HG02970 (cell line): Measurements from ENCODE around the gene IZUMO4.
"Not testable (repeated sequence)": the region's sequence is repeated elsewhere in the genome, so short reads cannot be mapped to it uniquely, and the experiment has no call there.

Source experiments
- ATAC-seq: cut with Tn5 transposase; IDR thresholded peaks from one replicate; pipeline ENCODE4 v1.9.1; 2021; ENCODE audit warnings: mild to moderate bottlenecking, moderate library complexity, moderate number of reproducible peaks; ENCODE audit not compliant: unreplicated experiment, low FRiP score

IZUMO4 gene

DNA sequence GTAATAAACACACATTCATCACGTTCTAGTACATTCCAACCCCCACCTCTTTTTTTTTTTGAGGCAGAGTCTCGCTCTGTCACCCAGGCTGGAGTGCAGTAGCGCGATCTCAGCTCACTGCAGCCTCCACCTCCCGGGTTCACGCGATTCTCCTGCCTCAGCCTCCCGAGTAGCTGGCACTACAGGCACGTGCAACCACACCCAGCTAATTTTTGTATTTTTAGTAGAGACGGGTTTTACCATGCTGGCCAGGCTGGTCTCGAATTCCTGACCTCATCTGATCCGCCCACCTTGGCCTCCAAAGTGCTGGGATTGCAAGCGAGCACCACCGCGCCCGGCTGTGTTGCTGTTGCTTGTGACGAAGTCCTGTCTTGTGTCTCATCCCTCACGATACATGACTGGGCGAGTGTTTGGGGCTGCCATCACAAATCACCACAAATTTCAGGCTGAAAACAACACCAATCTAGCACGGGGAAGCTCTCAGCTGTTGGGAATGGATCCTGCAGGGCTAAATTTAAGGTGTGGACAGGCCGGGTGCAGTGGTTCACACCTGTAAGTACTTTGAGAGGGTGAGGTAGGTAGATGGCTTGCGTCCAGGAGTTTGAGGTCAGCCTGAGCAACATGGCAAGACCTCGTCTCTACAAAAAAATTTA is 16.3 kb upstream of the IZUMO4 start:
- ATAC-seq = no peak

DNA sequence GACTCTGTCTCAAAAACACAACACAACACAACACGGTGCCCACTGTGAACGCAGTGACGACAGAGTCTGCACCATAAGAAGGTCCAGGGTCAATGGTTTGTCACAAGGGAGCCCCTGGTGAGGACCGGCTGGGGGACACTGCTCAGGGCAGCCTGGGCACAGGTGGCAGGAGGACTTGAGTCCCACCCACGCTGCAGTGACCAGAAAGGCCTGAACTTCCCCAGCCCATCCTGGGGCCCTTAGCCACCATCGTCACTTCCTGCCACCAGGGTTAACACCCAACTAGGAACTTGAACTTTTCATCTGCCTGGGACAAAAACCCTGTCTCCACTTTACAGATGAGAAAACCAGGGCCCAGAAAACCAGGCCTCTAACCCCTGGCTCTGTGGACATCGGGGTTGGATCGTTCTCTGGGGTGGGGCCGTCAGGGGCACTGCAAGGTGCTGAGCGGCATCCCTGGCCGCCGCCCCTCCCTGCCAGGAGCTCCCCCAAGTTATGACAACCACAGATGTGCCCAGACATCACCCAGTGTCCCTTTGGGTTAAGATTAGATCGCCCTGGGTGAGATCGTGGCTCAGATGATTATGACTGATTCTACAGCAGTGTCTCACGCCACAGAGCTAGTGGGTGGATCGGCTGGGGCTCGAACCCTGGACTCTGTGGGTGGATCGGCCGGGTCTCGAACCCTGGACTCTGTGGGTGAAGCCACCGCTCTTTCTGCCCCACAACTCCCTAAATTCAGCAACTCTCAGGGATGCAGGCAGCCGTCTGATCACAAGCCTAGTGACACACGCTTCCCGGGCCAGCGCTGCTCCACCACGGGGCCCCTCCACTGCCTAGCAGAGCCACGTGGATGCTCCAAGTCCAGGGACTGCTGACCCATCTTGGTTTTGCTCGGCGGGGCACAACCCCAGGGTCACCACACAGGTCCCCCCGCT is 14.6 kb upstream of the IZUMO4 start:
- ATAC-seq = no peak

DNA sequence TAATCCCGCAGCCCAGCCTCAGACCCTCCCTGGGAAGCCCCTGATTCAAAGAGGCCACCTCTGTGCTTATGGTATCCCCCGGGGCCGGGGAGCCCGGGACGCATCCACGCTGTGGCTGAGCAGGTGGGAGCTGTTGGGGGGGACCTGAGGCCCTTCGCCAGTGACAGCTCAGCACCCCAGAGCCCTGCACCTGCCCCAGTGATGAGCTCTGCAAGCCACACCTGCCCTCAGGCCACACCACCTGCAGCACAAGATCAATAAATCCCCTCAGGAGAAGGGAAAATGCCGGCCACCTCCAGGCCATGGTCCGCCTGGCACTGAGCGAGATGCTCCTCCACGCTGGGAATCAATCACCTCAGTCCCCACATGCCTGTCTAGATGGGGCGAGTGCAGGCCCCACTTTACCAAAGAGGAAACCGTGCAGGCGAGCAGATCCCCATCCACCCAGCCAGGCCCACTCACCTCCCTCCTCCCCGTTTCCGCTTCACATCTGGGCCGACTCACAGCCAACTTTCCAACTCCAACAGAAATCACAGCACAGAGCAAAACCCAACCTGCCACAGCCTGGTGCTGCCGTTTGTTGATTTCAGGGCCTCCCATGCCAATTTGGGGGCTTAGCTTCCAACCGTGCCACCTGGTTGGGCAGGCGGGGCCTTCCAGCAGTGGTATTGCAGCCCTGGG is 13.4 kb upstream of the IZUMO4 start:
- ATAC-seq = no peak

DNA sequence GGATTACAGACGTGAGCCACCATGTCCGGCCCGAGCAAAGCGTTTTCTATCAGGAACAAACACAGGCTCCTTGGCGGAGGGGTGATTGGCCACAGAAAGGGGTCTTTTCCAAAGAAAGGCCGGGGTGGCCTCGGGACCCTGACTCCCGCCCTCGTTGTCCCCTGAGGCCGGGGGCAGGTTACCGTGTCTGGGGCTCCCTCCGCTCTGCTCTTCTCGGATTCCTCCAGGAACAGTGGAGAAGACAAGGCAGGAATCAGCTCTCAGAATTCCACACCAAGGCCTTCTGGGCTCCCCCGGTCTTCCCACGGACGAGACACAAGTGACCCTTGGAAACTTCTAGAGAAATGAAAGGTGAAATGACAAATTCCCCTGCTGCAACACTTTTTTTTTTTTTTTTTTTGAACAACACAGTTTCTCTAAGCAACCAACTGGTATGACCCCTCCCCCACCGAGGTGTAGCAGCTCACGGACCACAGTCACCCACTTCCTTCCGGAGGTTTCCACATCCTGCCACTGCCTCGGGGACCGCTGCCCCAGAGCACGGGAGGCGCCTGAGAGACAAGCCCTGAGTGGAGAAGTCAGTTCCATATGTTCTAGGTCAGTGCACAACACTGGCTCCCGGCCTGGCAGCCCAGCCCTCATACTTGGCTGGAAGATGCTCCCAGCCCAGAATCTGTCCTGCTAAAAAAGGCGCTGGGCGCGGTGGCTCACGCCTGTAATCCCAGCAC is 11.6 kb upstream of the IZUMO4 start:
- ATAC-seq = no peak

DNA sequence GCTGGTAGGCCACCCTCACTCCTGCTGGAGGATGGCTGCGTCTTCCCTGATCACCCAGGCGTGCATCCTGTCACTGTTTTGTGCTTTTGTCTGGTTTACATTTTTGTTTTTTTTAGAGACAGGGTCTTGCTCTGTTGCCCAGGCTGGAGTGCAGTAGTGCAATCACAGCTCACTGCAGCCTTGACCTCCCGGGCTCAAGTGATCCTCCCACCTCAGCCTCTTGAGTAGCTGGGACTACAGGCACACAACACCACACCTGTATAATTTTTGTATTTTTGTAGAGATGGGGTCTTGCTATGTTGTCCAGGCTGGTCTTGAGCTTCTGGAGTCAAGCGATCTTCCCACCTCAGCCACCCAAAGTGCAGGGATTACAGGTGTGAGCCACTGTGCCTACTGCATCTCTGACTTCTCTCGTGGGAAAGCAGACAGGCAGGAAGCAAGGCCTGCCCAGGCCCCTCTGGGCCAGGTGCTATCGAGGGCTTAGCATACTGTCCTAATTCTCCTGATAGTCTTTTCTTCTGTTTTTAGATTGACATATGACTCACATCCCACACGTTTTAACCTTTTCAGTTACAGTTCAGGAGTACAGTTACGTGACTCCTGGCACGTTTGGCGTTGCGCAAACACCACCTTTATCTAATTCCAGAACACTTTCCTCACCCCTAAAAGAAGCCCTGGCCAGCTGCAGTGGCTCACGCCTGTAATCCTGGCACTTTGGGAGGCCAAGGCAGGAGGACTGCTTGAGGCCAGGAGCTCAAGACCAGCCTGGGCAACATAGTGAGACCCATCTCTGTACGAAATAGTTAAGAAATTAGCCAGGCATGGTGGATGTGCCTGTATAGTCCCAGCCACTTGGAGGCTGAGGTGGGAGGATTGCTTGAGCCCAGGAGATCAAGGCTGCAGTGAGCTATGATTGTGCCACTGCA is 9.8 kb upstream of the IZUMO4 start:
- ATAC-seq = not testable (repeated sequence)

DNA sequence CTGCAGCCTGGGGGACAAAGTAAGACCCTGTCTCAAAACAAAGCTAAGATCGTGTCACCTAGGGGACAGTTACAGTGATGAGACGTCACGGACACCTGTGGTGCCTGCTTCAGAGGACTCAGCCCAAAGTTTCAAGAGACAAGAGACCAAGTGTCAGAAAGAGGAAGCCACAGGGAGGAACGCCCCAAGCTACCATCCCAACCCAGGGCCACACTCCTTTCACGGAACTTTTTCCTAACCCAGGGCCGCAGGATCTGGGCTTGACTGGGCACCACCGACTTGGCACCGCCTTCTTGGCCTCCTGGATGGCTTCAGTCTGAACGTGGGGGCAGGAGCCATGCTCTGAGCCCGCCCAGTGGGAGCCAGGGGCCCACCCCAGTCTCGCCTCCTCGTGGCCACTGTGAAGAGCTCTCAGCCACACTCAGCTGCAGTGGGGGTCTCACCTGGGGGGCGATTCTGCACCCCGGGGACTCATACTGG is 9.1 kb upstream of the IZUMO4 start:
- ATAC-seq = no peak

DNA sequence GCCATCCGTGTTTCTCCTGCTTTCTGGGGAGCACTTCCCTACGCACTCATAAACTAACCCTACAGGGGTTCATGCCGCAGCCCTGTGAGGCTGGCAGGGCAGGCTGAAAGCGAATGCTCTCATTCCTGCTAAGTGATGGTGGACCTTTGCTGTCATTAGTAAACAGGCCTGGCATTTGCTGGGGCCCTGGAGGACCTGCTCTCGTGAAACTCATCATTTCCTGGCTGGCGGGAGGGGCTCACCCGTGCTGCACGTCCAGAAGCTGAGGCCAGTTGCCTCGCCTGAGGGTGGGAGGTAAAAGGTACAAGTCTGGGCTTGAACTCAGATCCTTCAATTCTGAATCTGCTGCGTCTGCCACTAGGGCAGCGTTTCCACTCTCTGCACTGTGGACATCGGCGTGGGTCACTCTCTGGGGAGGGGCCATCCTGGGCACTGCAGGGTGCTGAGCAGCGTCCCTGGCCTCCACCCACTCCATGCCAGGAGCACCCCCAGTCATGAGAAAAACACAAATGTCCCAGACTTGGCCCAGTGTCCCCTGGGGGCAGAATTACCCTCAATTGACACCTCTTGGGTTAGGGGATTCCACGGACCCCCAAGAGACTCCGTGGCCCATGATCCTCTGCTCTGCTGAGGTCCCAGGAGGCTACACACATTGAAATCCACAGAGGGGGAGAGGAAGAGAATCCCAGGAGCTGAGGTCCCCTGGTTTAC is 7.6 kb upstream of the IZUMO4 start:
- ATAC-seq = peak; percentile 13

DNA sequence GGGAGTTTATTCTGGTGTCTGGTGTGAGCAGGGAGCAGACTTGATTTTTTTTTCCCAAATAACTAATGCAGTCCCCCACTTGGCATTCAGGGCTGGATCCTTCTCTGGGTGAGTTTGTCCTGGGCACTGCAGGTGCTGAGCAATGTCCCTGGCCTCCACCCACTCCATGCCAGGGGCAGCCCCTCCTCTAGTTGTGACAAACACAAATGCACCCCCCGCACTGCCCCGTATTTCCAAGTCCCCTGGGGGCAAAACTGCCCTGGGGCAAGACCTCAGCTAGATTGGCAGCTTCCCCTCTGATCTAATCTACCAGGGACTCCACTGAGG is 7.0 kb upstream of the IZUMO4 start:
- peak; percentile 2 for ATAC-seq

DNA sequence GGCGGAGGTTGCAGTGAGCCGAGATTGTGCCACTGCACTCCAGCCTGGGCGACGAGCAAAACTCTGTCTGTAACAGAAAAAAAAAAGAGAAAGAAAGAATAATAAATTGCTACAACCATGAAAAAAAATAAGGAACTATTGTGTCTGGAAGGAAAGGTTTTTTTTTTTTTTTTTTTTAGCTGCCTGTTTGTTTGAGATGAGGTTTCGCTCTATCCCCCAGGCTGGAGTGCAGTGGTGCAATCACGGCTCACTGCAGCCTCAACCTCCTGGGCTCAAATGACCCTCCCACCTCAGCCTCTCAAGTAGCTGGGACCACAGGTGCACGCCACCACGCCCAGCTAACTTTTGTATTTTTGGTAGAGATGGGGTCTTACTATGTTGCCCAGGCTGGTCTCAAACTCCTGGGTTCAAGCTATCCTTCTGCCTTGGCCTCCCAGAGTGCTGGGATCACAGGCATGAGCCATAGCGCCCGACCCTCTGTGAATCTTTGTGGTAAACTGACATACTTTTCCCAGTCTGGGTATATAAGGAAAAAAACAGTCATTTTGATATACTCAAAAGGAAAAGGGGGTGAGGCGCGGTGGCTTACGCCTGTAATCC is 4.7 kb upstream of the IZUMO4 start:
- not testable (repeated sequence) for ATAC-seq

DNA sequence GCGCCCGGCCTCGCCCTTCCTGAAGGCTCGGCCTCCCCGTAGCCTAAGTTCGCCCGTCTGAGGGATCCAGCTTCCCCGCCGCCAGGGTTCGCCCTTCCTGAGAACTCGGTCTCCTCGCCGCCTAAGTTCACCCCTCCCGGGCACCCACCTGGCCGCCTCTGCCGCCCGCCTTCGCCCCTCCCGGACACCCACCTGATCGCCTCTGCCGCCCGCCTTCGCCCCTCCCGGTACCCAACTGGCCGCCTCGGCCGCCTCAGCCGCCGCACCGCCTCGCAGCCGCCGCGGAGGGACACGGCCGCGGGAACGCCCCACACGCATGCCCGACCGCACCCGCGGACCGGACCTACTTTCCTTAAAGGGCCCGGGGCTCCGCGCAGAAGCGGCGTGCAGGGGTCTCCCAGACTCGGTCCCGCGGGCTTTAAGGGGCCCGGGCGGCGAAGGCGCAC is 658 bp upstream of the IZUMO4 start, which contains the start of gene MOB3A:
Gene MOB3A, minus strand, starts transcription at position 293 of the 446 bp plus-strand sequence. CDS start 17,766 bp downstream, outside the sequence.
- ATAC-seq = peak; percentile 38

DNA sequence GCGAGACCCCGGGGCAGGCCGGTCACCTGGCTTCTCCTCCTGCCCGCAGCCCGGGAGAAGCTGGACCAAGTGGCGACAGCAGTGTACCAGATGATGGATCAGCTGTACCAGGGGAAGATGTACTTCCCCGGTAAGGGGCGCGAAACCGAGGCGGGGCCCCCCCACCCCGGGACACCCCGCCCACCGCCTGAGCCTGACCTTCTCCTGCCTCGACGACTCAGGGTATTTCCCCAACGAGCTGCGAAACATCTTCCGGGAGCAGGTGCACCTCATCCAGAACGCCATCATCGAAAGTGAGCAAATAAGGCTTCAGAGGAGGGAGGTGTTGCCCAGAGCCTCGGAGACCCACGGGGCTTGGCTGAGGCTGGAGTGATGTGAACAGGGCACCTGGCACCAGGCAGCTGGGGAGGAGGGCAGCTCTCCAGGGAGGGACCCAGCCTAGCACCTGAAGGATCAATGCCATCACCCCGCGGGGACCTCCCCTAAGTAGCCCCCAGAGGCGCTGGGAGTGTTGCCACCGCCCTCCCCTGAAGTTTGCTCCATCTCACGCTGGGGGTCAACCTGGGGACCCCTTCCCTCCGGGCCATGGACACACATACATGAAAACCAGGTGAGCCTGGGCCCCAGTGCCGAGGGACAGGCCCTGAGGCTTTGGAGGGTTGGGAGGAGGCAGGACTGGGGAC is 629 bp downstream of the IZUMO4 start:
- ATAC-seq = no peak

DNA sequence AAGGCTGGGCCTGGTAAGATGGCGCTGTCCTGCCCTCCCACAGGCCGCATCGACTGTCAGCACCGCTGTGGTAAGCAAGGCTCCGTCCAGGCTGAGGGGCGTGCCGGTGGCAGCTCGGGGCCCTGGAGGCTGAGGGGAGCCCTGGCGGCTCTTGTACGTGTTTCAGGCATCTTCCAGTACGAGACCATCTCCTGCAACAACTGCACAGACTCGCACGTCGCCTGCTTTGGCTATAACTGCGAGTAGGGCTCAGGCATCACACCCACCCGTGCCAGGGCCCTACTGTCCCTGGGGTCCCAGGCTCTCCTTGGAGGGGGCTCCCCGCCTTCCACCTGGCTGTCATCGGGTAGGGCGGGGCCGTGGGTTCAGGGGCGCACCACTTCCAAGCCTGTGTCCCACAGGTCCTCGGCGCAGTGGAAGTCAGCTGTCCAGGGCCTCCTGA is 1.2 kb downstream of the IZUMO4 start:
- ATAC-seq = no peak

DNA sequence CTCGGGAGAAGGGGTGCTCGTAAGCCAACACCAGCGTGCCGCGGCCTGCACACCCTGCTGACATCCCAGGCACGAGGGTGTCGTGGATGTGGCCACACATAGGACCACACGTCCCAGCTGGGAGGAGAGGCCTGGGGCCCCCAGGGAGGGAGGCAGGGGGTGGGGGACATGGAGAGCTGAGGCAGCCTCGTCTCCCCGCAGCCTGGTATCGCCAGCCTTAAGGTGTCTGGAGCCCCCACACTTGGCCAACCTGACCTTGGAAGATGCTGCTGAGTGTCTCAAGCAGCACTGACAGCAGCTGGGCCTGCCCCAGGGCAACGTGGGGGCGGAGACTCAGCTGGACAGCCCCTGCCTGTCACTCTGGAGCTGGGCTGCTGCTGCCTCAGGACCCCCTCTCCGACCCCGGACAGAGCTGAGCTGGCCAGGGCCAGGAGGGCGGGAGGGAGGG is 2.4 kb downstream of the IZUMO4 start:
- no peak for ATAC-seq

DNA sequence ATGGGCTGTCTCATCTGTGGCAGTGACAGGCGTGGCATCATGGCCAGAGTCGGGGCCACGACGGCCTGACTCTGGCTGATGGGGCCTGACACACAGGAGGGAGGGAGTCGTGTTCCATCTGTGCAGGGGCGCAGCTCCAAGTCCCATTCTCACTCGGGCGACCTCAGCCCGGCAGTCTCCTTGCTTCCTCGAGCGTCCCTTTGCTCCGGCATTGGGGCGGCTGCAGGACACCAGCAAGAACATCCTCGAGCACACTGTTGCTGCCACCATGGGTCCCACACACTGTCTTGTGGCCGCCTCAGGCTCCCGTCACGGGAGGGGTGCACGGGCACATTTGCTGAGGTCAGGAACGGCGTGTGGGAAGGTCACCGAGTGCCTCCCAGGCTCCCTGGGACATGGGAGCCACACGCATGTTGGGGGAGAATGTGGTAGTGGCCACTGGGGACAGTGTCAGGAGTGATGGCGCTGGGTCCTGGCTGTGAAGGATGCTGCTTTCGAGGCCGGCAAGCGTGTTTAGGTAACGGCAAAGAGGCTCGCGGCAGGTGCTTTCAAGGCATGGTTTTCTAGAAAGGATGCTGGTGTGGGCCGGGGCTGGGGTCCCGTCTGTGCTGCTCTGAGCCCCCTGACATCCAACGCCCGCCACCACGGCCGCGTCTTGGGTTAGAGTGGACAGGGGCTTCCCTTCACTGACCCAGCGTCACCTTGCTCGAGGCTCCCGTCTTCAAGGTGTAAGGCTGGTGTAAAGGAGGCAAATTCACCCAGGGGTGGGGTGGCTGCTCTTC is 3.4 kb downstream of the IZUMO4 start:
- no peak for ATAC-seq

DNA sequence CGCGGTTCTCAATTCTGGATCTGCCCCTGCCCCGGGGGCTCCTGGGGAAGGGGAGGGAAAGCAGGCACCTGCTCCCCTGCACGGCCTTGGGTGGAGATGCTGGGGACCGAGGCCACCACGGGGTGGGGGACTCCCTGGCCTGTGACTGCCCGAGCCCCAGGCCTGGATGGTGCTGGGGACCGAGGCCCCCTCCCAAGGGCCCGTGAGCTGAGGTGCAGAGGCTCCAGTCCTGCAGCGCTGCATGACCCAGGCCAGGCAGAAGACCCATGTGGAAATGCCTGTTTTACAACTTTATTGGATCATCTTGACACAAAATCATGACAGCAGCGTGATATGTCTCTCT is 4.0 kb downstream of the IZUMO4 start:
- ATAC-seq = no peak

DNA sequence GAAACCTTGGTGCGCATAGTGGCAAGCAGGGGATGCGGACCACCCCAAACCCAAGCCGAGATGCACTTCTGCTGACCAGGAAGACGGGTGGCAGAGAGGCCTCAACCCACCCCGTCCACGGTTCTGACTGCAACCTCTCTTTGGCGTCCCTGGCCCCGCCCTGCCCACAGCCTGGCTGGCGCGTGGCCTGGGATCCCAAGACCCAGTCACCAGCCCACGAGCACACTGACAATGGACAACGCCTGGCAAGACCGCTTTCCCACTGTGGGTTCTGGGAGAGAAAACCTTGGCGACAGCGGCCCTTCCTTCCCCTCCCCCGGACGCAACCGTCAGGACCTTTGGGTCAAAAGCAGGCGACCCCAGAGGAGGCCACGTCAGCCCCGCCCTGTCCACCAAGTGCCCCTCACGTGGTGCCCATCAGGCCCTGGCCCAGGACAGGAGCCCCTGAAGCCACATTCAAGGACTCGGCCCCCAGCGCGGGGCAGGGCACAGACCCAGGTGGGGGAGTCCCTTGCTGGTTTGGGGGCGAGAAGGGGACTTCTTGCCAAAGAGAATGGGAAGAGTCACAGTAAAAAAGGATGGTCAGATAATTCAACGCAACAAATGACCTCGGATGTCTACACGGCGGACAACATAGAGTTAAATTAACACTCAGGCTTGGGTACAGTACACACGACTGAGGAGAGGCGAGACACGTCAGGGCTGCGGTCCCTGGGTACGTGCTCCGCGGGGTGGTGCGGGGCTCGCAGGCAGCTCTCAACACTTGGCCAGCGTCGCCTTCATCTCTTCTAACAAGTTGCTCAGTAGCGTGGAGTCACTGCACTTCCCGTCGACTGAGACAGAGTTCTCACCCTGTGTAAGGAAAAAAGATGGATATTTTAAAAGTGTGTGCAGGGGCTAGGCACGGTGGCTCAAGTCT is 5.0 kb downstream of the IZUMO4 start:
- ATAC-seq = no peak
